Mesenteric fat pad (tissue), 1 donor: Measurements from ENCODE around the gene FER. TPM values are rescaled to one million over a fixed set of nuclear protein-coding genes. Genes with fewer than 3 reads are reported as not detected.
"Not testable (repeated sequence)": the region's sequence is repeated elsewhere in the genome, so short reads cannot be mapped to it uniquely, and the experiment has no call there.

ENCODE experiments used
- DNase-seq: peaks from one replicate; pipeline ENCODE4 v3.0.0-alpha.2; 2020; ENCODE audit warnings: low spot score
- total RNA-seq: library from RNA; stranded (reverse); fragmentation: NEBNext Ultra II Directional; extraction: Animal tissue kit (Norgen Biotek cat#: 25700); gene quantifications from one replicate; pipeline ENCODE4 v1.2.1, GENCODE V29; 2021
- donor health status: DM: yes; HTN: yes; CAD: no.

Gene FER
- total RNA-seq, 1 donor from 2014 or later, result 37.6 TPM

GRCh38 chr5:109029847-109030246 lies 282.1 kb downstream of the FER start:
- DNase-seq, result no peak

- no peak for DNase-seq
These were observed 282.9 kb downstream of the FER start for GRCh38 chr5:109030360-109031143.

- DNase-seq, result no peak
These were observed 286.6 kb downstream of the FER start for GRCh38 chr5:109034306-109034705.

GRCh38 chr5:109035436-109035835 lies 287.7 kb downstream of the FER start:
- DNase-seq, result no peak

- no peak for DNase-seq
These were observed 290.6 kb downstream of the FER start for GRCh38 chr5:109038209-109038840.

- no peak for DNase-seq
These were observed 293.6 kb downstream of the FER start for GRCh38 chr5:109041317-109041716.

GRCh38 chr5:109045710-109046109 lies 298.0 kb downstream of the FER start:
- DNase-seq, result no peak

- no peak for DNase-seq
These were observed 301.9 kb downstream of the FER start for GRCh38 chr5:109049565-109049964.

- DNase-seq, result not testable (repeated sequence)
These were observed 302.6 kb downstream of the FER start for GRCh38 chr5:109050321-109050720.

GRCh38 chr5:109052216-109052615 lies 304.5 kb downstream of the FER start:
- not testable (repeated sequence) for DNase-seq

GRCh38 chr5:109053995-109054417 lies 306.3 kb downstream of the FER start:
- no peak for DNase-seq

GRCh38 chr5:109060378-109061025 lies 312.8 kb downstream of the FER start:
- DNase-seq, result no peak

- no peak for DNase-seq
These were observed 315.0 kb downstream of the FER start for GRCh38 chr5:109062664-109063063.

- DNase-seq, result no peak
These were observed 315.5 kb downstream of the FER start for GRCh38 chr5:109063223-109063622.

GRCh38 chr5:109076741-109077140 lies 329.0 kb downstream of the FER start:
- no peak for DNase-seq

- DNase-seq, result no peak
These were observed 330.8 kb downstream of the FER start for GRCh38 chr5:109078448-109078847.

GRCh38 chr5:109080481-109080880 lies 332.8 kb downstream of the FER start:
- no peak for DNase-seq

GRCh38 chr5:109080896-109081295 lies 333.2 kb downstream of the FER start:
- no peak for DNase-seq

- DNase-seq, result no peak
These were observed 336.2 kb downstream of the FER start for GRCh38 chr5:109083937-109084336.

GRCh38 chr5:109089191-109089590 lies 341.5 kb downstream of the FER start:
- DNase-seq, result no peak

GRCh38 chr5:109099081-109099480 lies 351.4 kb downstream of the FER start:
- DNase-seq, result no peak

- no peak for DNase-seq
These were observed 353.3 kb downstream of the FER start for GRCh38 chr5:109100971-109101370.
